ENCODE data around the gene GAGE2A.
"Not testable (repeated sequence)": the region's sequence is repeated elsewhere in the genome, so short reads cannot be mapped to it uniquely, and the experiment has no call there.

GAGE2A gene, protein sequence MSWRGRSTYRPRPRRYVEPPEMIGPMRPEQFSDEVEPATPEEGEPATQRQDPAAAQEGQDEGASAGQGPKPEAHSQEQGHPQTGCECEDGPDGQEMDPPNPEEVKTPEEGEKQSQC

DNA sequence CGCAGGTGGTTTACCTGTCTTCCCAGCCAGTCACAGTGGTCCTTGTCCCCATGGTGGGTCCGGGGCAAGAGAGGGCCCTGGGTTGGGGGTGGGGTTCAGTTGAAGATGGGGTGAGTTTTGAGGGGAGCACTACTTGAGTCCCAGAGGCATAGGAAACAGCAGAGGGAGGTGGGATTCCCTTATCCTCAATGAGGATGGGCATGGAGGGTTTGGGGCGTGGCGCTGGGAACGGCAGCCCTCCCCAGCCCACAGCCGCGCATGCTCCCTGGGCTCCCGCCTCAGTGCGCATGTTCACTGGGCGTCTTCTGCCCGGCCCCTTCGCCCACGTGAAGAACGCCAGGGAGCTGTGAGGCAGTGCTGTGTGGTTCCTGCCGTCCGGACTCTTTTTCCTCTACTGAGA is at the start of gene GAGE2A:
Gene GAGE2A (plus strand): TSS at position 301 of the 400 bp plus-strand sequence. CDS start 1,155 bp downstream, outside the sequence.
- not testable (repeated sequence) for DNase-seq (ENCODE audit: low read depth); H3K4me3 ChIP-seq (ENCODE audit: low read depth, low read length)

DNA sequence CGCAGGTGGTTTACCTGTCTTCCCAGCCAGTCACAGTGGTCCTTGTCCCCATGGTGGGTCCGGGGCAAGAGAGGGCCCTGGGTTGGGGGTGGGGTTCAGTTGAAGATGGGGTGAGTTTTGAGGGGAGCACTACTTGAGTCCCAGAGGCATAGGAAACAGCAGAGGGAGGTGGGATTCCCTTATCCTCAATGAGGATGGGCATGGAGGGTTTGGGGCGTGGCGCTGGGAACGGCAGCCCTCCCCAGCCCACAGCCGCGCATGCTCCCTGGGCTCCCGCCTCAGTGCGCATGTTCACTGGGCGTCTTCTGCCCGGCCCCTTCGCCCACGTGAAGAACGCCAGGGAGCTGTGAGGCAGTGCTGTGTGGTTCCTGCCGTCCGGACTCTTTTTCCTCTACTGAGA is 47.9 kb upstream of the GAGE2A start, which contains the start of gene GAGE12D:
Gene GAGE12D (plus strand): TSS at position 301 of the 400 bp plus-strand sequence. CDS start 1,155 bp downstream, outside the sequence.
- not testable (repeated sequence) for DNase-seq (ENCODE audit: low read depth); H3K4me3 ChIP-seq (ENCODE audit: low read depth, low read length)

- not testable (repeated sequence) for H3K4me3 ChIP-seq (ENCODE audit: low read depth, low read length)
These were observed 38.3 kb upstream of the GAGE2A start, which contains the start of gene GAGE12E for GRCh38 chrX:49550989-49551388. Gene GAGE12E (plus strand): TSS chrX:49551289. CDS start chrX:49552444, 1,155 bp downstream.

GRCh38 chrX:49560542-49560941 is 28.8 kb upstream of the GAGE2A start, which contains the start of gene GAGE12F:
Gene GAGE12F (plus strand): TSS chrX:49560842. CDS start chrX:49561997, 1,155 bp downstream.
- DNase-seq (ENCODE audit: low read depth); H3K4me3 ChIP-seq (ENCODE audit: low read depth, low read length): not testable (repeated sequence)

More at GRCh38 chrX:49550989-49551388, 38.3 kb upstream of the GAGE2A start, which contains the start of gene GAGE12E:
- DNase-seq (ENCODE audit: low read depth), result not testable (repeated sequence)

GRCh38 chrX:49568728-49569127 is 20.6 kb upstream of the GAGE2A start:
- DNase-seq (ENCODE audit: low read depth); H3K4me3 ChIP-seq (ENCODE audit: low read depth, low read length): not testable (repeated sequence)

DNA sequence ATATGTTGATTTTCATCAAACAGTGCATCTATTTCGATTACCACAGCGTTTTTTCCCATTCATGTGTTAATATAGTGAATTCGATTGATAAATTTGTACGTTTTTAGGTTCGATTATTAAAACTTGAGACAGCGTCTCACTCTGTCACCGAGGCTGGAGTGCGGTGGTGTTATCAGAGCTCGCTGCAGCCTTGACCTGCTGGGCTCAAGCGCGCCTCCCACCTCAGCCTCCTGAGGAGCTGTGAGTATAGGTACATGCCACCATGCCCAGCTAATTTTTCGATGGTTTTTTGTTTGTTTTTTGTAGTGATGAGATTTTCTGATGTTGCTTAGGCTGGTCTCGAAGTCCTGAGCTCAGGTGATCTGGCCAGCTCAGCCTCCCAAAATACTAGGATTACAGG is 20.1 kb upstream of the GAGE2A start:
- DNase-seq (ENCODE audit: low read depth); H3K4me3 ChIP-seq (ENCODE audit: low read depth, low read length): not testable (repeated sequence)

DNA sequence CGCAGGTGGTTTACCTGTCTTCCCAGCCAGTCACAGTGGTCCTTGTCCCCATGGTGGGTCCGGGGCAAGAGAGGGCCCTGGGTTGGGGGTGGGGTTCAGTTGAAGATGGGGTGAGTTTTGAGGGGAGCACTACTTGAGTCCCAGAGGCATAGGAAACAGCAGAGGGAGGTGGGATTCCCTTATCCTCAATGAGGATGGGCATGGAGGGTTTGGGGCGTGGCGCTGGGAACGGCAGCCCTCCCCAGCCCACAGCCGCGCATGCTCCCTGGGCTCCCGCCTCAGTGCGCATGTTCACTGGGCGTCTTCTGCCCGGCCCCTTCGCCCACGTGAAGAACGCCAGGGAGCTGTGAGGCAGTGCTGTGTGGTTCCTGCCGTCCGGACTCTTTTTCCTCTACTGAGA is 19.2 kb upstream of the GAGE2A start, which contains the start of gene GAGE12G:
Gene GAGE12G (plus strand): TSS at position 301 of the 400 bp plus-strand sequence. CDS start 1,155 bp downstream, outside the sequence.
- H3K4me3 ChIP-seq (ENCODE audit: low read depth, low read length); DNase-seq (ENCODE audit: low read depth): not testable (repeated sequence)

- not testable (repeated sequence) for DNase-seq (ENCODE audit: low read depth); H3K4me3 ChIP-seq (ENCODE audit: low read depth, low read length)
These were observed 9.6 kb upstream of the GAGE2A start, which contains the start of gene GAGE12H for GRCh38 chrX:49579649-49580048. Gene GAGE12H (plus strand): TSS chrX:49579949. CDS start chrX:49581104, 1,155 bp downstream.

GRCh38 chrX:49589769-49590478 is 628 bp downstream of the GAGE2A start:
- DNase-seq (ENCODE audit: low read depth); H3K4me3 ChIP-seq (ENCODE audit: low read depth, low read length): not testable (repeated sequence)

DNA sequence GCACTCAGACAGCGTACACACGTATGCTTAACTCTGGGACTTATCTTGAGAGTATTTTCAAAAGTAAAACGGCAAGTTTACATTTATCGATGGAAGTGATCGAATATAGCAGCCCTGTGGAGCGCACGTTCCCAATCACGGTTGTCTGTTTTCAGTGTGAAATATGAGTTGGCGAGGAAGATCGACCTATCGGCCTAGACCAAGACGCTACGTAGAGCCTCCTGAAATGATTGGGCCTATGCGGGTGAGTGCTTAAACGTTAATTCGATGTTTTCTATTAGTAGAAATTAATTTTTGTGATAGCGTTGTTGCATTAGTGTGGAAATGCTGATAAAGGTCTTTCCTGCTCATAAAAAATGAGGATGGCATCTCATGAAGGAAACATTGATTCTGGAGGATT is 1.2 kb downstream of the GAGE2A start:
- H3K4me3 ChIP-seq (ENCODE audit: low read depth, low read length); DNase-seq (ENCODE audit: low read depth): not testable (repeated sequence)

- not testable (repeated sequence) for DNase-seq (ENCODE audit: low read depth); H3K4me3 ChIP-seq (ENCODE audit: low read depth, low read length)
These were observed 9.4 kb downstream of the GAGE2A start, which contains the start of gene GAGE1 for GRCh38 chrX:49598720-49599119. Gene GAGE1 (plus strand): TSS chrX:49599020. CDS start chrX:49600175, 1,155 bp downstream.

DNA sequence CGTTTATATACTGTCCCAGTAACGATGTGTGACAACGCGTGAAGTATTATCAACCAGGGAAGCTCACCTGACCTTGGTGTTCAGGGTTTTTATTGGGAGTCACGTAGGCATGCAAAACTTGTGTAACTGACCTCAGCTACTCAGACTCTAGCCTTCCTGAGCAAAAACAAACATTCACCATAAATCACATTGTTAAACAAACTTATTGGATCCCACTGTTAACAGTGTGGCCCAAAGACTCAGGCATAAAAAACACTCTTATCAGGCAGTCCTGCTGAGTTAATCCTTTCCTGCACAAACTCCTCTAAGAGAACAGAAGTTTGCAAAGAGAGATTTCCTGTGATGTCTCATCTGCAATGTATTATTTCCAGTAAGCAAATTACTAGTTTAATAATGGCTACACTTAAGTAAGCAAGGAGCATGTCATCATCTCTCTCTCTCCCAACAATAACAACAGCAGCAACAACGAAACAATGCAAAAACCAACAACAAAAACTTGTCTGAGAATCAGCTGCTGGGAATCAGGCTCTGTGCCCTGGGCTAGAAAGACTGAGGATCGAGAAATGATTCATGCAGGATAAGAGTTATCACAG is 21.5 kb downstream of the GAGE2A start:
- no peak for DNase-seq (ENCODE audit: low read depth)
- no peak overlapping the region for H3K4me3 ChIP-seq (ENCODE audit: low read depth, low read length)
- TF ChIP-seq, protein P1, sequence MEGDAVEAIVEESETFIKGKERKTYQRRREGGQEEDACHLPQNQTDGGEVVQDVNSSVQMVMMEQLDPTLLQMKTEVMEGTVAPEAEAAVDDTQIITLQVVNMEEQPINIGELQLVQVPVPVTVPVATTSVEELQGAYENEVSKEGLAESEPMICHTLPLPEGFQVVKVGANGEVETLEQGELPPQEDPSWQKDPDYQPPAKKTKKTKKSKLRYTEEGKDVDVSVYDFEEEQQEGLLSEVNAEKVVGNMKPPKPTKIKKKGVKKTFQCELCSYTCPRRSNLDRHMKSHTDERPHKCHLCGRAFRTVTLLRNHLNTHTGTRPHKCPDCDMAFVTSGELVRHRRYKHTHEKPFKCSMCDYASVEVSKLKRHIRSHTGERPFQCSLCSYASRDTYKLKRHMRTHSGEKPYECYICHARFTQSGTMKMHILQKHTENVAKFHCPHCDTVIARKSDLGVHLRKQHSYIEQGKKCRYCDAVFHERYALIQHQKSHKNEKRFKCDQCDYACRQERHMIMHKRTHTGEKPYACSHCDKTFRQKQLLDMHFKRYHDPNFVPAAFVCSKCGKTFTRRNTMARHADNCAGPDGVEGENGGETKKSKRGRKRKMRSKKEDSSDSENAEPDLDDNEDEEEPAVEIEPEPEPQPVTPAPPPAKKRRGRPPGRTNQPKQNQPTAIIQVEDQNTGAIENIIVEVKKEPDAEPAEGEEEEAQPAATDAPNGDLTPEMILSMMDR (IDR thresholded peaks at IDR 0.05; ENCODE audit: insufficient read depth, low read depth, low read length, missing control alignments), result no peak

- DNase-seq (ENCODE audit: low read depth), result no peak
- TF ChIP-seq, protein P1 (IDR thresholded peaks at IDR 0.05; ENCODE audit: insufficient read depth, low read depth, low read length, missing control alignments), result no peak
These were observed 29.3 kb downstream of the GAGE2A start for GRCh38 chrX:49618574-49618973.

More at GRCh38 chrX:49618574-49618973, 29.3 kb downstream of the GAGE2A start:
- no peak overlapping the region for H3K4me3 ChIP-seq (ENCODE audit: low read depth, low read length)

All from GM12865 (cell line).